DND-41 (cell line): ENCODE data around the gene POM121L12.

Experiments used
- ATAC-seq: fragments of 200-7000 bp; cut with Tn5 transposase; 3 replicates; pipeline ENCODE4 v1.9.1; 2021; ENCODE audit warnings: low read depth; ENCODE audit not compliant: insufficient read depth
- DNase-seq: peaks from one replicate; pipeline ENCODE4 v3.0.0-alpha.2; 2020
- H2AFZ ChIP-seq: 2 replicates; pipeline ENCODE4 v1.6.0; 2012; ENCODE audit warnings: low read depth, low read length
- H3K27ac ChIP-seq: 2 replicates; pipeline ENCODE4 v1.5.1; 2012; ENCODE audit warnings: low read length, inconsistent platforms
- H3K27me3 ChIP-seq: fragments of 200-600 bp; sonication (generic); 2 replicates; pipeline ENCODE4 v1.6.0; 2012; ENCODE audit warnings: low read length, mild to moderate bottlenecking, inconsistent platforms; ENCODE audit not compliant: insufficient read depth, poor library complexity
- H3K36me3 ChIP-seq: 2 replicates; pipeline ENCODE4 v1.5.1; 2012; ENCODE audit warnings: low read length, inconsistent platforms; ENCODE audit not compliant: insufficient read depth
- H3K4me1 ChIP-seq: 2 replicates; pipeline ENCODE4 v1.5.1; 2012; ENCODE audit warnings: mild to moderate bottlenecking, low read length; ENCODE audit not compliant: insufficient read depth
- H3K4me2 ChIP-seq: 2 replicates; pipeline ENCODE4 v1.6.0; 2012; ENCODE audit warnings: mild to moderate bottlenecking, moderate library complexity, low read length, inconsistent platforms; ENCODE audit not compliant: insufficient read depth
- H3K4me3 ChIP-seq, 2 experiments: fragments of 200-600 bp in 1 of 2; shearing (Covaris generic) in 1 of 2; 2 replicates each; pipeline ENCODE4 v1.5.1; 2012 to 2016; ENCODE audit warnings: inconsistent platforms in 2 of 2, low read length in 2 of 2, mild to moderate bottlenecking in 2 of 2, low read depth in 1 of 2, moderate library complexity in 1 of 2
- H3K79me2 ChIP-seq: 2 replicates; pipeline ENCODE4 v1.6.0; 2012; ENCODE audit warnings: low read length, inconsistent platforms; ENCODE audit not compliant: insufficient read depth
- H3K9ac ChIP-seq: 2 replicates; pipeline ENCODE4 v1.6.0; 2012; ENCODE audit warnings: low read depth, mild to moderate bottlenecking, inconsistent platforms, low read length, moderate library complexity
- H3K9me3 ChIP-seq: 2 replicates; pipeline ENCODE4 v1.5.1; 2012; ENCODE audit warnings: low read length, moderate library complexity, mild to moderate bottlenecking, inconsistent platforms; ENCODE audit not compliant: insufficient read depth, severe bottlenecking
- H4K20me1 ChIP-seq: 2 replicates; pipeline ENCODE4 v1.6.0; 2012; ENCODE audit warnings: low read length; ENCODE audit not compliant: insufficient read depth
- CTCF ChIP-seq: IDR thresholded peaks from 2 replicates; pipeline ENCODE4 v1.5.1; 2012; ENCODE audit warnings: borderline replicate concordance, low read length, moderate library complexity, mild to moderate bottlenecking; ENCODE audit not compliant: poor library complexity, severe bottlenecking; ENCODE audit errors: extremely low read depth
- EZH2 ChIP-seq: IDR thresholded peaks from 3 replicates; pipeline ENCODE4 v1.6.1; 2012; ENCODE audit warnings: borderline replicate concordance, low read depth, mild to moderate bottlenecking, moderate library complexity, low read length, inconsistent platforms; ENCODE audit not compliant: severe bottlenecking

POM121L12 gene

GRCh38 chr7:53003653-53004445 is 31.6 kb upstream of the POM121L12 start:
- Histone ChIP-seq H3K79me2 (no peaks in the 10 kb centered on the region), H3K4me3 (no peak overlapping the region), H3K27me3 (no peaks in the 10 kb centered on the region), H3K4me2 (no peak overlapping the region), H3K9me3 (no peaks in the 10 kb centered on the region), H3K9ac (no peak overlapping the region), H2AFZ (no peak overlapping the region), H4K20me1 (no peaks in the 10 kb centered on the region), H3K4me1 (no peaks in the 10 kb centered on the region), H3K27ac (no peak overlapping the region), H3K36me3 (no peaks in the 10 kb centered on the region)
- no peak for ATAC-seq
- no peak for DNase-seq
- TF ChIP-seq EZH2 (no peak), CTCF (no peak)

- no peak for DNase-seq
- H3K27me3 ChIP-seq: no peaks in the 10 kb centered on the region
- no peak for TF ChIP-seq EZH2
- no peaks in the 10 kb centered on the region for H3K79me2 ChIP-seq
- H3K36me3 ChIP-seq: no peaks in the 10 kb centered on the region
- H3K4me2 ChIP-seq: no peak overlapping the region
- H3K27ac ChIP-seq: no peak overlapping the region
- no peaks in the 10 kb centered on the region for H3K9me3 ChIP-seq
- no peak for ATAC-seq
- no peak overlapping the region for H3K9ac ChIP-seq
- H4K20me1 ChIP-seq: no peaks in the 10 kb centered on the region
- H3K4me1 ChIP-seq: no peaks in the 10 kb centered on the region
- no peak overlapping the region for H2AFZ ChIP-seq
- no peak overlapping the region for H3K4me3 ChIP-seq
Measured at GRCh38 chr7:53013925-53014324, 21.5 kb upstream of the POM121L12 start.

GRCh38 chr7:53015463-53015862 is 20.0 kb upstream of the POM121L12 start:
- Histone ChIP-seq H3K79me2 (no peaks in the 10 kb centered on the region), H3K36me3 (no peaks in the 10 kb centered on the region)

More at GRCh38 chr7:53015463-53015862, 20.0 kb upstream of the POM121L12 start:
- TF ChIP-seq CTCF: no peak
- TF ChIP-seq EZH2: no peak
- H3K9ac ChIP-seq: no peak overlapping the region
- no peak overlapping the region for H3K27ac ChIP-seq
- H2AFZ ChIP-seq: no peak overlapping the region
- no peaks in the 10 kb centered on the region for H4K20me1 ChIP-seq
- H3K27me3 ChIP-seq: no peaks in the 10 kb centered on the region
- H3K4me1 ChIP-seq: no peaks in the 10 kb centered on the region
- DNase-seq: no peak
- H3K4me2 ChIP-seq: no peak overlapping the region
- ATAC-seq: no peak
- no peak overlapping the region for H3K4me3 ChIP-seq
- H3K9me3 ChIP-seq: no peaks in the 10 kb centered on the region
